ENCODE data around the gene BCL2L15. TPM values are rescaled to one million over a fixed set of nuclear protein-coding genes. Genes with fewer than 3 reads are reported as not detected.
A peak's percentile ranks its signal among the peaks of the same experiment; 100 is the strongest.

BCL2L15 gene
- 0.06 and 0.14 TPM in 2 replicates for total RNA-seq

GRCh38 chr1:113887402-113888175 lies at the start of gene BCL2L15:
TSS of gene BCL2L15 (minus strand) at chr1:113887581. CDS start at chr1:113887375, 206 bp downstream.
- peak; percentile 56 for DNase-seq (ENCODE audit: low read depth)
- TF ChIP-seq CTCF (conservative IDR thresholded peaks at IDR 0.05; ENCODE audit: low read depth, low read length), result no peak

GRCh38 chr1:113937146-113937545 lies 49.8 kb upstream of the BCL2L15 start:
- no peak for TF ChIP-seq CTCF (conservative IDR thresholded peaks at IDR 0.05; ENCODE audit: low read depth, low read length)
- no peak overlapping the region for H3K4me3 ChIP-seq (ENCODE audit: low read depth, low read length)
- DNase-seq (ENCODE audit: low read depth), result no peak

More at GRCh38 chr1:113887402-113888175, at the start of gene BCL2L15:
- no peak within 1 kb of the TSS for H3K4me3 ChIP-seq (ENCODE audit: low read depth, low read length)

- no peak for TF ChIP-seq CTCF (conservative IDR thresholded peaks at IDR 0.05; ENCODE audit: low read depth, low read length)
- H3K4me3 ChIP-seq (ENCODE audit: low read depth, low read length), result no peak overlapping the region
- no peak for DNase-seq (ENCODE audit: low read depth)
Measured at GRCh38 chr1:113935970-113936369, 48.6 kb upstream of the BCL2L15 start.

GRCh38 chr1:113935176-113935575 lies 47.8 kb upstream of the BCL2L15 start:
- TF ChIP-seq CTCF (conservative IDR thresholded peaks at IDR 0.05; ENCODE audit: low read depth, low read length), result no peak
- H3K4me3 ChIP-seq (ENCODE audit: low read depth, low read length), result no peak overlapping the region

GRCh38 chr1:113934511-113935055 lies 47.2 kb upstream of the BCL2L15 start:
- no peak for TF ChIP-seq CTCF (conservative IDR thresholded peaks at IDR 0.05; ENCODE audit: low read depth, low read length)
- DNase-seq (ENCODE audit: low read depth), result no peak
- no peak overlapping the region for H3K4me3 ChIP-seq (ENCODE audit: low read depth, low read length)

More at GRCh38 chr1:113935176-113935575, 47.8 kb upstream of the BCL2L15 start:
- no peak for DNase-seq (ENCODE audit: low read depth)

- no peak for DNase-seq (ENCODE audit: low read depth)
Measured at GRCh38 chr1:113934006-113934405, 46.6 kb upstream of the BCL2L15 start.

More at GRCh38 chr1:113934006-113934405, 46.6 kb upstream of the BCL2L15 start:
- H3K4me3 ChIP-seq (ENCODE audit: low read depth, low read length), result no peak overlapping the region
- TF ChIP-seq CTCF (conservative IDR thresholded peaks at IDR 0.05; ENCODE audit: low read depth, low read length), result no peak
